Effector CD4-positive, alpha-beta T cell (primary cell): ENCODE data around the gene UBL4B. TPM values are rescaled to one million over a fixed set of nuclear protein-coding genes. Genes with fewer than 3 reads are reported as not detected.
"Not testable (repeated sequence)": the region's sequence is repeated elsewhere in the genome, so short reads cannot be mapped to it uniquely, and the experiment has no call there.

ENCODE experiments used
- DNase-seq: peaks from one replicate; pipeline ENCODE4 v3.0.0-alpha.2; 2020
- total RNA-seq: gene quantifications from one replicate; lab custom pipeline; 2026; lab: John Stamatoyannopoulos, UW

The UBL4B gene, protein sequence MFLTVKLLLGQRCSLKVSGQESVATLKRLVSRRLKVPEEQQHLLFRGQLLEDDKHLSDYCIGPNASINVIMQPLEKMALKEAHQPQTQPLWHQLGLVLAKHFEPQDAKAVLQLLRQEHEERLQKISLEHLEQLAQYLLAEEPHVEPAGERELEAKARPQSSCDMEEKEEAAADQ
- total RNA-seq = not detected

DNA sequence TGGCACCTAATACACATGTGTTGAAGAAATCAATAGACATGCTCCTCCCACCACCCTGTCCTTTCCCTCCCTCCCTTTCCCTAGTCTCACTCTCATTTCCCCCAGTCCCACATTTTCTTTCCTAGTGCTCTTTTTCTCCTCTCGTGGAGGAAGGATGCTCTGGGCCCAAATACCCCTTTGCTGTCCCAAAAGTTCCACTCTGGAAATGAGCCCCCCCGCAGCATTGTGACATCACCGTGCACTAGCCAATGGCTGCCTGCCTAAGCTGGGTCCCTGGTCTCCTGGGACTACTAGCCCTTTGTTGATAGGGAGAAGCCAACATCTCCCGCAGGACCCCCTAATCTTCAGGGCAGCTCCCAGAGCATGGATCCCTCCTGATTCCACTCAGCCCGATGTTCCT is at the start of gene UBL4B:
Gene UBL4B, plus strand, starts transcription at position 301 of the 400 bp plus-strand sequence. Its CDS starts 92 bp downstream, at position 393.
- no peak for DNase-seq

DNA sequence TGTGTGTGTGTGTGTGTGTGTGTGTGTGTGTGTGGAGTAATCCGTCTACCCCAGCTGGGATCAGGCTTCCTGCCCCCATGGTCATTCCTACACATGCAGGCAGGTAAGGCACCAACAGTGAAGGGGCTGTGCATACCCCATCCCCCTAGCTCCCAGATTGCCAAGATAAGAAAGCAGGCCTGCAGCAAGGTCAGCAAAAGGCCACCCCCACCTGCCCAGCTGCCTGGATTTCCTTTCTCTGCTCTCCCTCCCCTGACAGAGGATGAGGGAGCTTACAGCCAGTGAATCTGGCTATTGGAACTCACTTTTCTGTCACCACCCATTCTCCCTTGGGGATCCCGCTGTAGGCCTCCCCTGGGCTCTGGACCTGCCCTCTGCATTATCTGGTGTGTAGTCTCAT is 49.6 kb upstream of the UBL4B start:
- no peak for DNase-seq

DNA sequence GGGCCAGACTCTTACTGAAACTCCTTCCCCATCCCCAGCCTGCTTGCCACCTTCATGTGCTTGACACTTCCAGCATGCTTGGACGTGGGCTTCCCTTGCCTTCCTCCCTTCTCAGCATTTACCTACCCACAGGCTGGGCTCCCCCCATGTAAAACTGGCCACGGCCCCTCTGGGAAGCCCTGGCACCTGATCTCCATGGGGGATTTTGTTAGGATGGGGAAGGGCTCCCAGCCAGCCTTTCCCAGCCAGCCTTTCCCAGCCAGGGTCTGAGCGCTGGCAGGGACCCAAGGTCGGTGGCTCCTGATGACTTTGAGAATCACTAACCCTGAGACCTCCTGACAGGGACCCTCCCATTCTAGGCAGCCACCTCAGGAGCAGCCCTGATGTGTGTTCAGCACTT is 48.5 kb upstream of the UBL4B start:
- no peak for DNase-seq

DNA sequence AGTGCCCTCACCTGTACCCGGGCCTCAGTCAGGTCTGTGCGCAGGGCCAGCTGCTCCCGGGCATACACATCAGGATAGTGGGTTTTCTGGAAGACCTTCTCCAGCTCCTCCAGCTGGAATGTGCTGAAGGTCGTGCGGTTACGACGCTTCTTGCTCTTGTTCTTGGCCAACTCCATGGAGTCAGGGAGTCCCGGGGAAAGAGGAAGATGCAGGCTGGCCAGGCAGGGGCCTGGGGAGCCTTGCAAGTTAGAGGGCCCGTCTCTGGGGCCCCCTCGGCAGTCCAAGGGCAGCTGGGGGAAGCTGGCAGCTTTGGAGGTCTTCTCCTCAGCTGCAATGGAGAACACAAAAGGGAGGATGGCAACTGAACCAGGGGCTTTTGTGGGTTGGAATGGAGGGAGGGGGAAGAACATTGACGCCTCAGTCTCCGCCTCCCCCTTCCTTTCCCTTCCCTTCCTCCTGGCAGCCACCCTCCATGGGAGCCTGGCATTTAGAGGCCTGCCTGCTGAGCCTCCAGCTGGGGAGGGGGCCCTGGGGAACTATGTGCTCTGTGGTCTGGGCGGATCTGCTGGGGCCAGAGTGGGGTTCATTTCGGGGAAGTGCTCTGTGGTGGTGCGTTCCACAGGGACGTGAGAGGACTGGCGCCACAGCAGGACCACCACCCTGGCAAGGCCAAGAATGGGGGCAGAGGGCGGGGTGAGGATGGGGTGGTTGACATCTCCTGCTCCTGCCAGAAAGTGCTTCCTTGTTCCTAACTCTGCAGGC is 47.5 kb upstream of the UBL4B start:
- no peak for DNase-seq

DNA sequence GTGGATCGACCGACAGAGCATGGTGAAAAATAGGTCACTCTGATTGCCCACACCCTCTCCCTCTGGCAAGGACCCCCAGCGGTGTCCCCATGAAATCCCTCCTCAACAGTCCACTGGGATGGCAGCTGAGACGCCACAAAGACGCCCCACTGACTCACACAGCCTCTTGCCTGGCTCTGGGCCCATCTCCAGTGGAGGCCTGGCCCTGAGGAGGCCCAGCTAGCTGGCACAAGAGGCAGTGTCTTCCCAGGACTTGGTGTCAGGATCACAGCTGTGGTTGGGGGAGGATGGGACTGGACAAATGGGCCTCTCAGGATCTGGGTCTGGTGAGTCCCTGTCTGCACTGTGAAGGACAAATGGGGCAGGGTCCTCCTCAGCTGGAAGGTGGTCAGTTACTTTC is 46.4 kb upstream of the UBL4B start:
- DNase-seq = no peak

DNA sequence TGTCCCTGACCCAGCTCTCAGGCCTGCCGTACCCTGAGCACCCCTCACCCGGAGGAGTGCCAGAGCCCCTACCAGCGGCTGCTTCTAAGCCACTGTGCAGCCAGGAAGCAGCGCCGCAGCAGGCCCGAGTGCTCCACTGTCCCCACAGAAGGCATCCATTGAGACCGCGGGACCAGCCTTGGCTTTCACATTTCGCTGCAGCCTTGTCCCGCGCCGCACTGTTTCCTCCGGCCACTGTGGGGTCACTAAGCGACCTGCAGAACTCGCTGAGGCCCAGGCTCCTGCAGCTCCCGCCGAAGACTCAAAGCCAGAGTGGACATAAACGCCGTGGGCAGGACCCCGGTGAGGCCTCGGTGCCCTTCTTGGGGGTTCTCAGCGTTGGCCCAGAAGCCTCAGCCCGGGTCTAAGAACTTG is 44.8 kb upstream of the UBL4B start:
- no peak for DNase-seq

DNA sequence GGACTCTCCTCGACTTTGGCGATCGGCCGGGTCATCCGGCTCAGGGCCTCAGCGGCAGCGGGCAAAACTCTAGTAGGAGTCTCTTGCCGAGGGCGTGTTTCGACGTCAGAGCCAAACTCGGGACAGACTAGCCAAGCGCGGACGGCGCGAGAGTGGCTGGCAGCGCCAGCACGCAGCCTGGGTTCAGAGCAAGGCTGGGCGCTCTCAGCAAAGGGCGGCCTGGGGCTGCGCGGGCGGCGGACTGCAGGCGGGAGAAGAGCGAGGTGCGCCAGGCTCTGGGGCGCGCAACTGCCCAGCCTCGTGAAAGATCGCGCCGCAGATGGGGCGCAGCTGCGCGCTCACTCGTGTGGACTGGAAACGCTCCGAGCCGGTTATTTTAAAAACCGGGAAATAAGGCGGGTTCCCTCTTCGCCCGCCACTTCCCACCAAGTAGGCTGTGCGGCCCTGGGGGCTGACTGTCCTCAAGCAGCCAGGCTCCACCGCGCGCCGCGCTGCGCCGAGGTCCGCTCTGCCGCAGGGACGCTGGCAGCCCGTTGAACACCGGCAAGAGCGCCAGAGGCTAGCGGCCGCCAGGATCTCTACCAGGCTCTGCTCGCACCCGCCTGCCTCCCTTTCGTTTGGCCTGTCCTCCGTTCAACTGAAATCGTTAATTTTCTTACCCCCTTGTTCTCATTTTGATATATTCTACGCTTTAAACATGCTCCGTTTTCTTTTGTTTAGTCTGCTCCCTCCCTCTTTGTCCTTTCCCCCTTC is 44.2 kb upstream of the UBL4B start:
- no peak for DNase-seq

DNA sequence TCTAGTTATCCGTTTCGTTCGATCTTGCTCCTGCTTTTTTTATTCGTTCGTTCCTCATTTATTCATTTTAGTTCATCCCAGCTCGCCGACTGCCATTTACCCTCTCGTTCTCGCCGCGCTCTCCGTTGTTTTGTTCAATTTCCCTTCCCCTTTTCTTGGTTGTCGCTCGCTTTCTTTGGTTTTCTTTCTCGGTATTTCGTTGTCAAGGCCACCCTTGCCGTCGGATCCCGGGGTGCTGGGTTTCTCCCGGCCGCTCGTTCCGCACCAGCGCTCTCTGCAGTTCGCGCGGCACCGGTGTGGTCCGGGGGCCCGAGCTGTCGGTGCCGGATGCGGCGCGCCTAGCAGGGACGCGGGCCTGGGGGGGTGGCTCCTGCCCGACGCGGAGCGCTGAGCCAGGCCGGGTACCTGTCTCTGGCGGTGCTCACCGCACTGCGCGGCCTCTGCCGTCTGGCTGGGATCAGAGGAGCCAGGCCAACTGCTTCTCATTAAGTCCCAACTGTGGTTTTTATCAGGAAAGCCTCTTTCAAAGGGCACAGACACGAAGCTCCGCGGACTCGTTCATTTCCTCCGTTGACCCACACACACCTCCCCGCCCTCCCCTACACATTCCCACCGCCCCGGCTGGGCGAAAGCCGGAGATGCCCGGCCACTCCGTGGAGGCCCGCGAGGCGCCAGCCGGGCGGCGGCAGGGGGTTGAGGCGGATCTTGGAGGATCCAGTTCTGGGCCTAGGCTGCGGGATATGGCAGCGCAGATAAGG is 43.4 kb upstream of the UBL4B start:
- peak; percentile 8 for DNase-seq

DNA sequence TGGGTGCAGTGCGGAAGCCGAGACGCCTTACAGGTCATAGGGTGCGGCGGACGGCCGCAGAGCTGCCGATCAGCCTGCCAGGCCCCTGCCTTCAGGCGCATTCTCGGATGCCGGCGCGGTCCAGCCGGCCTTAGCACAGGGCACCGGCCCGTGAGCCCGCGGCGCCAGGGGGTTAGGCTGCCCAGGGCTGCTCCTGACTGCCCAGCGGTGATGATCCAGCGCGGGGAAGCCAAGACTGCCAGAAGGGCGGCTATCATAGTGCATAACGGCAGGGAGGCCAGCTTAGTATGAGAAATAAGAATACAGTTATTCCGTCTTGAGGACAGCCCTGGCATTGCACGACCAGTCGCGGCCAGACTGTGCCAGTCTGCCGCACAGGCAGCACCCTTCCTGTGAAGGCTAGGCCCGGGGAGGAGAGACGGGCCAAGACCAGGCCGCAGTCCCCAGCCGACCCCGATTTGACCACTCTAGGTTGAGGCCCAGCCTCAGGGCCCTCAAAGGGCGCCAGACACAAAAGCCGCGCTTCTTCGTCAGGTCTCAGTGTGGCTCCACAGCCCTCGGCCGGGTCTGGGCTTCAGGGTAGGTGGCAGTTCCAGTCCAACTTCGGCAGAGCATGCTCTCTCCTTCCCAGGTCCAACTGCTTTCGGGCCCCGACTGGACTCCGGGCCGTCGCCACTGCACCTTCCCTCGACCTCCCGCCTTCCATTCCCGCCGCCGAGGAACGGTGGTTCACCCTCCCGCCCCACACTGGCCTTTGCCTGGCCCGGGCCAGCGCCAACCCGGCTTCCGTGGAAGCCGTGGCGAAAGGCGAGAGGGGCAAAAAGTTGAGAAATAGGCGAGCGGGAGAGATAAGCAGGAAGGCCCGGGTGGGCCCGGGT is 42.6 kb upstream of the UBL4B start:
- DNase-seq = no peak

DNA sequence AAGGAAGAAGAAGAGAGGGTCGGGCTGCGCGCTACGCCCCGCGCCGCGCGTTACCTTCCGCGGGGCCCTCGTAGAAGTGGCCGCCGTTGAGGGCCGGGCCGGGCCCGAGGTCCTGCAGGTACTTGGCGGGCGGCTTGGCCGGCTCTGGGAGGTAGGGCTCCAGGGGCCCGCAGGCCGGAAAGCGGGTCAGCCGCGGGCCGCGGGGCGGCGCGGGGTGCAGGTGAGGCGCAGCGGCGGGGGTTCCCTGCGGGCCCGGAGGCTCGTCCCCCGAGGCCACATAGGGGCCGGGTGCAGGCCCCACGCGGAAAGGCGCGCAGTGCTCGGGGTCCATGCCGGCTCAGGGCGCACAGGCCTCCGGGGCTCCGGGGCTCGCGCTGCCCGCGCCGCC is 42.0 kb upstream of the UBL4B start:
- no peak for DNase-seq

DNA sequence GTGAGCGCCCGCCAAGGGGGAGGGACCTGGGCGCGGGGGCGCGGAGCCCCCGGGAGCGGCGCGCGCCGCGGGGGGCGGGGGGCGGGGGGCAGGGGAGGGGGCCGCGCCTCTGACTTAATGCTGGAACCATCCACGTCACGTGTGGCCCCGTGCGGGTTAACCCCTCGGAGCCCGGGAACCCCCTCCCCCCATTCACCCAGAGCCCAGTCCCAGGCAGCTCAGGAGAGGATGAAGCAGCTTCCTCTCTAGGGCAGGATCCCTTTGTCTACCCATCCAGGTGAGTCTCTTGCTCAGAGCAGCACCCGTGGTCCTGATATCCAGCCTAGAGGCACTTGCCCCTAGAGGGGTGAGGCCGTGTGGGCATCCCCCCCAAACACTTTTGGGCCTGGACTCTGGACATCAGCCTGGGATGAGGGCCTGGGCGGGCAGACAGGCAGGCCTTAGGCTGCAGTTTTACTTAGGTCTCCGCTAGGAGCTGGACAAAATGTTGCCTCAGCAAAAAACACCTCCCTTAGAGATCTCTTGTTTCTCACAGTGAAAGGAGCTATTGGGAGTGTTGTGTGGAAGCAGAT is 41.5 kb upstream of the UBL4B start, which contains the start of gene ALX3:
Gene ALX3, minus strand, starts transcription at position 2 of the 572 bp plus-strand sequence. CDS start 60 bp downstream, outside the sequence.
- DNase-seq = no peak

DNA sequence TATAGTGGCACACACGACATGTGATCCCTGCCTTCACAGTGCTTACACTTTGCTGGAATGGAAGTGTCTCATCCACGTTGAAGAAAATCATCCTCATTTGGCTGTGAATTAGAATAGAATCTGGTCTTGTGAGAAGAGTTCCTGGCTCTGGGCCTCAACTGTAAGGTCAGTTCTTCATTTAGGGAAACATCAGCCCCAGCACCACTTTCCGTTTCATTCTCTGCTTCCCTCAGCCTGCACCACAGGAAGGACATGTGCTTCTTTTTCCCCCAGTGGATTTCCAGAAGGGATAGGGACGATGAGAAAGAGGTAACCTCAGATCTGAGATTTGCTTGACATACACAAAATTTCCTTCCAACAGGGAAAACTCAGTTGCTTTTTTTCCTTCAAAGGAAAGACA is 38.1 kb upstream of the UBL4B start:
- DNase-seq = no peak

DNA sequence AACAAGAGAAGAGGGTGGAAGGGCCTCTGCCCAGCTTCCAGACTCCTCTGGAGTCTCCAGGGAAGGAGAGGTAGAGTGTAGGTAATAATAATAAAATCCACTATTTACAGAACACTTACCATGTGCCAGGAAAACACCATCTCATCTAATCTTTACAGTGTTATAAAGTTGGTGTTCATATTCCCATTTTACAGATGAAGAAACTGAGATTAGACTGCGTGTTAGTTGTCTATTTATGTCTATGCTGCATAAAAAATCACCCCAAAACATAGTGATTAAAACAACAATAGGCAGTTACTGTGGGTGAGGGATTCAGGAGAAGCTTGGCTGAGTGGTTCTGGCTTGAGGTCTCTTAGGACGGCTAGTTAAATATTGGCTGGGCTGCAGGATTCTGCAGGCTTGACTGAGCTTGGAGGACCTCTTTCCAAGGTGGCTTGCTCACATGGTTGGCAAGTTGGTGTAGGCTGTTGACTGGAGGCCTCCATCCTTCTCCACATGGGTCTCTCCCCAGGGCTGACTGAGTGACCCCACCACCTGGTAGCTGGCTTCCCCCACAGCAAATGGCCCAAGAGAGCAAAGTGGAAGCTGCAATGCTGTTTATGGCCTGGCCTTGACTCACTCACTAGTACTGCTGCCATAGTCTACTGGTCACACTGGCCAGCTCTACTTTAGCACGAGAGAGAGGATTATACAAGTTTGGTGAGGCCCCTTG is 35.3 kb upstream of the UBL4B start:
- no peak for DNase-seq

DNA sequence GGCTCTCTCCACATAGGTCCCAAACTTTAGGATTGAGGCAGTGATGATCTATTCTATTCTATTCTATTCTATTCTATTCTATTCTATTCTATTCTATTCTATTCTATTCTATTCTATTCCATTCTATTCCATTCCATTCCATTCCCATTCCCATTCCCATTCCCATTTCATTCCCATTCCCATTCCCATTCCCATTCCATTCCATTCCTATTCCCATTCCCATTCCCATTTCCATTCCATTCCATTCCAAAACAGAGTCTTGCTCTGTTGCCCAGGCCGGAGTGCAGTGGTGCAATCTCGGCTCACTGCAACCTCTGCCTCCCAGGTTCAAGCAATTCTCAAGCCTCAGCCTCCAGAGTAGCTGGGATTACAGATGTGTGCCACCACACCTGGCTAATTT is 32.2 kb upstream of the UBL4B start:
- DNase-seq = not testable (repeated sequence)

DNA sequence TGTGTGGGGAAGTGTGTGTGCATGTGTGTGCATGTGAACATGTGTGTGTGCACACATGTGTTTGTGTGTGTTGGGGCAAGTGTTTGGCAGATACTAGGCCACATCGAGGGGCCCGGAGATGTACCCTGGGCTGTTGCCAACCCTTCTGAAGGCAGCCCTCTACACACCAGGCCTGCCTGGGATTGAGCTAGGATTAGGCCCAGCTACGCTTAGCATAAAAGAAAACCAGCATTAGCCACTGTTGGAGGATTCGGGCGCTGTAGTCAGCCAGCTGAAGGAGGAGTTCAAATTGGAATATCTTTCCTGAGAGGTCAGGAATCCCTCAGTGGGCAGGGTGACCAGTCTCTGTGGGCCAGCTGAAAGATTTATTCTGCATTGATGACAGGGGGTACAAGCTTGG is 31.2 kb upstream of the UBL4B start:
- no peak for DNase-seq

DNA sequence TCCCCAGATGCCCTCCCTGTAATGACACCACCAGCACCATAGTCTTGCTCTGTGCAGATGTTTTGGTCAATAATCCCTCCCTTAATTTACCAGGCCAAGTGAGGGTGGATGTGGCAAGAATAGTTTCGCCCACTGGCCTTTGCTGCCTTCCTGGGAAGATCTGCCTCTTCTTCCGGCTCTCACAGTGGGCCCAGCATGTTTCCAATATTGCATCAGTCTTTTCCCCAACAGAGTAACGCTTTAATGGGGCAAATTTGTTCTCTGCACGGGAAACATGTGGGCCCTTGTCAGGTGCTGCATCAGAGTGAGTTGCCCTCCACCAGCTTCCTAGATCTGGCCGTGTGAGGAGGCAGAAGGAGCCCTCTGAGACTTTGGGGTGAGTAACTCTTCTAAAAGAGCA is 29.8 kb upstream of the UBL4B start:
- no peak for DNase-seq

DNA sequence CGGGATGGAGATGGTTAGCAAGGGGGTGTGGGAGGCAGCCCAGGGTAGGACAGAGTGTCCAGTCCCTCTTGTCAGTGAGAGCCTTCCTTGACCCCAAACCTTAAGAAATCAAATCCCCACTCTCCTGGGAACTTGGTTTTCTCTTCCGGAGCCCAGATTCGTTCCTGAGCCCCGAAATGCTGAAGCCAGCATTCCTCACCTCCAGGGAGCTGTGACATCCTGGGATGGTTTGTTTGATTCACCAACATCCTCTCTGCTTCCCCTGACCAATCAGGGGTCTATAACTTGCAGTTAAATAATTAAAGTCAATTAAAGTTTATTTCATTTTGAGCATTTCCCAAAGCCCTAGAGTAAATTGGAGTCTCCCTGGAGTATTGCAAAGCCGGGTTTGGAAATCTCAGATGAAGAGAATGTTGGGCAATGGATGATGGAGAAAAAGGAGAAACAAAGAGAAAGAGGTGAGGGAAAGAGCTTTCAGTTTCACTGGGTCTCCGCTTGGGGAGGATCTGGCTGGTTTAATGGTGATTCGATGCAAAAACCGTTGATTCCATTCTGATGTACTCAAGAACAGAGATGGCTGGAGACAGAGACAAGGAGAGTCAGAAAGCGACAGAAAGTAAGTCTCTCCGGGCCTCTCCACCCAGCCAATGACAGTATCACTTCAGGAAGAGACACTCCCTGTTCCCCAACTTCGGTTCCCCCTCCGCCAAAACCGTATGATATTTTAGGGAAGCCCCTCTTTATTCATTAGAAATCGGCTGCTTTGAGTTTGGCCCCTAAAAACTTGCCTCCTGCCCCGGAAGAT is 29.0 kb upstream of the UBL4B start:
- DNase-seq = no peak

DNA sequence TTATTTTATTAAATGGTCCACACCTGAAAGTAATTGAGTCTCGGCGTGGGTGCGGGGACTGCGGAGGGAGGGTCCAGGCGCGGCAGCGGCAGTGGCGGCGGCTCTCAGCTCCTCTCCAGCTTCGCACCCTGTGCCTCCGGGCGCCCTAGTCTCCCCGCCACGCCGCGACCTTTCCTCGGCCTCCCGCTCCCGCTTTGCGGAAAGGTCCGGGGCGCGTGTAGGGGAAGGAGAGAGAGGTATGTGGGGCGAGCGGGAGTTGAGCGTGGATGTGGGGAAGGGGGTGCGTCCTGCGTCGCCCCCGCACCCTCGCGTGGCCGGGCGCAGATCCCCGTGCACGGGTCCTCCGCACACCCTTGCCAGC is 28.4 kb upstream of the UBL4B start:
- DNase-seq = no peak

DNA sequence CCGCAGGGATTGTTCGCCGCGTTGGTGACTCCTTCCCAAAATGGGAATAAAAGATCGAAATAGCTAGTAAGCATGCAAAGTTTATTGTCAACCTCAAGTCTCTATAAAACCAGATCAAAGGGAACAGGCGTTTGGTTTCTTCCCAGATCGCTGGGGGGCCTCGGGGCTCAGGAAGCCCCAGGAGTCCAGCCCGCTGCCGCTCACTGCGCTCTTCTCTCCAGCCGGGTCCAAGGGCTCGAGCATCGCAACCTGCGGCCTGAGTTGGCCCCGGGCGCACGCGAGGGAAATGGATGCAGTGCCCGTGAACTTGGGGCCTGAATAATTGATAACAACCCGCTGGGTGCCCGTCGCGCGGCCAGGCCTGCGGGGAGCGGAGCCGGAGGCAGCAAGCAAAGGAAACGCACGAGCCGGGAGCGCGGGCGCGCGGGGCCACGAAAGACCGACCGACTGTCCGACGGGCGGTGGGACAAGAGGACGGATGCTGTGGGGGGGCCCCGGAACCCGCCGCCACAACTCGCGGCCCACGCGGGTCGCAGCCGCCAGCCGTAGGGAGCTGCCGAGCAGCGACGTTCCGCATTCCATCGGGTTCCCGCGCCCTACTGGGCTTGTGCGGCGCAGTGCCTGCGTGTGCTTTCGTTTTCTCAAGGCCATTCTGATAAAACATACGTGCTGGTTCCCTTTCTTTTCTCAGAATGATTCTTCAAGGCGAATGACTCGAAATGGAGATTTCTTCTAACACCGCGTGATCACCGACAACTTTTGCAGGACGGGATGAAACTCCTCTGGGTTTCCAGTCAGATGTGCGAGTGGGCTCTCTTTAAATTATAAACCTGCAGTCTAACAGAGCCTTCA is 27.8 kb upstream of the UBL4B start:
- DNase-seq = no peak
